Chondrocyte (in vitro differentiated cells): ENCODE results near the gene NCLN. TPM values are rescaled to one million over a fixed set of nuclear protein-coding genes. Genes with fewer than 3 reads are reported as not detected.

ENCODE experiments used
- DNase-seq: peaks from one replicate; pipeline ENCODE4 v3.0.0; 2021; ENCODE audit warnings: mixed read lengths, low spot score
- H3K27ac Mint-ChIP-seq: one replicate; pipeline ENCODE4 v1.8.0; 2021; ENCODE audit warnings: mild to moderate bottlenecking, moderate library complexity, mixed read lengths; ENCODE audit not compliant: unreplicated experiment
- H3K27me3 Mint-ChIP-seq: 2 replicates; pipeline ENCODE4 v1.8.0; 2021; ENCODE audit warnings: low read depth, mixed read lengths
- H3K36me3 Mint-ChIP-seq: 2 replicates; pipeline ENCODE4 v1.8.0; 2021; ENCODE audit warnings: low read depth, mixed read lengths
- H3K4me1 Mint-ChIP-seq: 2 replicates; pipeline ENCODE4 v1.8.0; 2021; ENCODE audit warnings: low read depth, mild to moderate bottlenecking, mixed read lengths
- H3K4me3 Mint-ChIP-seq: one replicate; pipeline ENCODE4 v1.8.0; 2021; ENCODE audit warnings: mild to moderate bottlenecking, moderate library complexity, mixed read lengths; ENCODE audit not compliant: unreplicated experiment
- H3K9me3 Mint-ChIP-seq: 2 replicates; pipeline ENCODE4 v1.8.0; 2021; ENCODE audit warnings: low read depth, mixed read lengths
- CTCF ChIP-seq: fragments of 200-600 bp; sonication (generic); IDR thresholded peaks from 2 replicates; pipeline ENCODE4 v1.5.0; 2021; ENCODE audit warnings: antibody characterized with exemption, mild to moderate bottlenecking, moderate library complexity
- long read RNA-seq: library from polyadenylated mRNA; stranded (forward); transcript quantifications from one replicate; pipeline ENCODE4 v2.0.0, GENCODE V29; 2021
- total RNA-seq: library from RNA; stranded (reverse); gene quantifications from 3 replicates; pipeline ENCODE4 v1.2.1, GENCODE V29; 2021

NCLN gene
- 80.7 to 97.1 TPM (median 82.5 TPM) in 3 replicates for total RNA-seq
- long read RNA-seq, full-length matches to known transcripts: 110 of 220 reads
- long read RNA-seq, partial matches to known transcripts: 7 of 220 reads
- long read RNA-seq, other reads (novel, unspliced or antisense): 103 of 220 reads

- Mint-ChIP-seq H3K36me3 (no peaks in the 10 kb centered on the region), H3K4me3 (peak within 1 kb of the TSS; percentile 93), H3K27ac (peak within 1 kb of the TSS; percentile 88), H3K27me3 (no peaks in the 10 kb centered on the region), H3K4me1 (peaks cover 21% of the 10 kb centered on the region), H3K9me3 (no peaks in the 10 kb centered on the region)
- peak; percentile 98 for DNase-seq
- TF ChIP-seq CTCF: peak; percentile 6
These were observed at the start of gene NCLN for GRCh38 chr19:3185461-3186159. Gene NCLN (plus strand): TSS chr19:3185930. CDS start chr19:3186031, 101 bp downstream.

DNA sequence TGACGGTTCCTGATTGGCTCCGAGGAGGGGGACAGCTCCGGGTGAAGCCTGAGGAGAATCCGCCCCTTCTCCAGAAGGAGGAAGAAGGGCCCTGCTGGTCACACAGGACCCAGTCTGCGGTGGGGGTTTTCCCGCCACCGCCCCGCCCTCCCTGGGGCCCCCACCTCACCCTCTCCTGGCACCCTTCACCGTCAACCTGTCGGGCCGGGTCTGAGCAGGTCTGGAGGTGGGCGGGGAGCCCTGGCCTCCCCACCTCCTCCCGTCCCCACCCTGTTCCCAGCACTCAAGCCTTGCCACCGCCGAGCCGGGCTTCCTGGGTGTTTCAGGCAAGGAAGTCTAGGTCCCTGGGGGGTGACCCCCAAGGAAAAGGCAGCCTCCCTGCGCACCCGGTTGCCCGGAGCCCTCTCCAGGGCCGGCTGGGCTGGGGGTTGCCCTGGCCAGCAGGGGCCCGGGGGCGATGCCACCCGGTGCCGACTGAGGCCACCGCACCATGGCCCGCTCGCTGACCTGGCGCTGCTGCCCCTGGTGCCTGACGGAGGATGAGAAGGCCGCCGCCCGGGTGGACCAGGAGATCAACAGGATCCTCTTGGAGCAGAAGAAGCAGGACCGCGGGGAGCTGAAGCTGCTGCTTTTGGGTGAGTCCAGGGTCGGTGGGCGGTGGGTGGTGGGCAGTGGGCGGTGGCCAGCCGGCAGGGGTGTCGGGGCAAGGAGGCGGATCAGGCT lies 49.6 kb upstream of the NCLN start, which contains the start of gene GNA15:
Gene GNA15, plus strand, starts transcription at position 73 of the 723 bp plus-strand sequence. Its CDS starts 418 bp downstream, at position 491.
- Mint-ChIP-seq H3K4me3 (no peak within 1 kb of the TSS), H3K27ac (no peak within 1 kb of the TSS), H3K36me3 (peaks cover 4% of the 10 kb centered on the region), H3K4me1 (peaks cover 9% of the 10 kb centered on the region), H3K9me3 (peaks cover 7% of the 10 kb centered on the region), H3K27me3 (no peaks in the 10 kb centered on the region)
- DNase-seq: no peak
- no peak for TF ChIP-seq CTCF

- Mint-ChIP-seq H3K4me1 (peaks cover 9% of the 10 kb centered on the region), H3K36me3 (peaks cover 4% of the 10 kb centered on the region), H3K27ac (no peak overlapping the region), H3K4me3 (no peak overlapping the region), H3K27me3 (no peaks in the 10 kb centered on the region), H3K9me3 (peaks cover 7% of the 10 kb centered on the region)
- TF ChIP-seq CTCF: no peak
- no peak for DNase-seq
These were observed 49.1 kb upstream of the NCLN start for GRCh38 chr19:3136684-3137055.

- Mint-ChIP-seq H3K4me3 (no peak overlapping the region), H3K27me3 (no peaks in the 10 kb centered on the region), H3K4me1 (peaks cover 11% of the 10 kb centered on the region), H3K9me3 (peaks cover 7% of the 10 kb centered on the region), H3K36me3 (peaks cover 4% of the 10 kb centered on the region), H3K27ac (no peak overlapping the region)
- DNase-seq: no peak
- TF ChIP-seq CTCF: no peak
These were observed 48.6 kb upstream of the NCLN start for GRCh38 chr19:3137119-3137518.

GRCh38 chr19:3138268-3138667 lies 47.5 kb upstream of the NCLN start:
- Mint-ChIP-seq H3K36me3 (peaks cover 4% of the 10 kb centered on the region), H3K27ac (no peak overlapping the region), H3K27me3 (no peaks in the 10 kb centered on the region), H3K4me1 (peaks cover 6% of the 10 kb centered on the region), H3K4me3 (no peak overlapping the region), H3K9me3 (peaks cover 7% of the 10 kb centered on the region)
- DNase-seq: no peak
- no peak for TF ChIP-seq CTCF
